Astrocyte (in vitro differentiated cells and primary cell): ENCODE results near the gene SLC35G6. TPM values are rescaled to one million over a fixed set of nuclear protein-coding genes. Genes with fewer than 3 reads are reported as not detected.
"Not testable (repeated sequence)": the region's sequence is repeated elsewhere in the genome, so short reads cannot be mapped to it uniquely, and the experiment has no call there.

Experiments used
- DNase-seq: peaks from one replicate; pipeline ENCODE4 v3.0.0-alpha.2; 2010; ENCODE audit warnings: low read depth
- FAIRE-seq: peaks from 2 replicates; lab custom pipeline; 2011; peaks lifted over from hg19 to GRCh38; lab: Jason Lieb, UNC
- H2AFZ ChIP-seq: 2 replicates; pipeline ENCODE4 v1.6.0; 2012; ENCODE audit warnings: low read depth, low read length, inconsistent platforms
- H3K27ac ChIP-seq: 2 replicates; pipeline ENCODE4 v1.5.1; 2011; ENCODE audit warnings: low read depth, low read length, inconsistent platforms
- H3K27me3 ChIP-seq: 2 replicates; pipeline ENCODE4 v1.6.0; 2011; ENCODE audit warnings: low read length, inconsistent platforms; ENCODE audit not compliant: insufficient read depth
- H3K36me3 ChIP-seq: 2 replicates; pipeline ENCODE4 v1.5.1; 2011; ENCODE audit warnings: low read length, inconsistent platforms; ENCODE audit not compliant: insufficient read depth
- H3K4me1 ChIP-seq: 2 replicates; pipeline ENCODE4 v1.5.1; 2011; ENCODE audit warnings: low read length, inconsistent platforms; ENCODE audit not compliant: insufficient read depth
- H3K4me2 ChIP-seq: 2 replicates; pipeline ENCODE4 v1.6.0; 2012; ENCODE audit warnings: low read length, inconsistent platforms
- H3K4me3 ChIP-seq: 2 replicates; pipeline ENCODE4 v1.5.1; 2011; ENCODE audit warnings: low read depth, mild to moderate bottlenecking, low read length, inconsistent platforms; ENCODE audit not compliant: insufficient read depth
- H3K79me2 ChIP-seq: 2 replicates; pipeline ENCODE4 v1.6.0; 2012; ENCODE audit warnings: mild to moderate bottlenecking, low read length, inconsistent platforms; ENCODE audit not compliant: insufficient read depth
- H3K9ac ChIP-seq: 2 replicates; pipeline ENCODE4 v1.6.0; 2012; ENCODE audit warnings: mild to moderate bottlenecking, low read length, inconsistent platforms
- H3K9me3 ChIP-seq: 2 replicates; pipeline ENCODE4 v1.5.1; 2012; ENCODE audit warnings: low read depth, mild to moderate bottlenecking, low read length, inconsistent platforms; ENCODE audit not compliant: insufficient read depth
- H4K20me1 ChIP-seq: 2 replicates; pipeline ENCODE4 v1.6.0; 2012; ENCODE audit warnings: low read length, inconsistent platforms; ENCODE audit not compliant: insufficient read depth
- H3K27ac Mint-ChIP-seq: one replicate; pipeline ENCODE4 v1.8.0; 2021; ENCODE audit warnings: mild to moderate bottlenecking, mixed read lengths; ENCODE audit not compliant: unreplicated experiment
- H3K27me3 Mint-ChIP-seq: one replicate; pipeline ENCODE4 v1.8.0; 2021; ENCODE audit warnings: low read depth, mixed read lengths; ENCODE audit not compliant: unreplicated experiment
- H3K36me3 Mint-ChIP-seq: one replicate; pipeline ENCODE4 v1.8.0; 2021; ENCODE audit warnings: low read depth, mixed read lengths; ENCODE audit not compliant: unreplicated experiment
- H3K4me1 Mint-ChIP-seq: one replicate; pipeline ENCODE4 v1.8.0; 2021; ENCODE audit warnings: low read depth, mixed read lengths; ENCODE audit not compliant: unreplicated experiment
- H3K4me3 Mint-ChIP-seq: one replicate; pipeline ENCODE4 v1.8.0; 2021; ENCODE audit warnings: mild to moderate bottlenecking, moderate library complexity, mixed read lengths; ENCODE audit not compliant: unreplicated experiment
- H3K9me3 Mint-ChIP-seq: one replicate; pipeline ENCODE4 v1.8.0; 2021; ENCODE audit warnings: mild to moderate bottlenecking, mixed read lengths; ENCODE audit not compliant: unreplicated experiment
- total RNA-seq: library from RNA; stranded (reverse); gene quantifications from 2 replicates; pipeline ENCODE4 v1.2.1, GENCODE V29; 2021
- TF ChIP-seq, protein P1 (sequence below): IDR thresholded peaks from 2 replicates; pipeline ENCODE4 v1.5.1; 2011; ENCODE audit warnings: low read depth, mild to moderate bottlenecking, inconsistent platforms, low read length, moderate library complexity; ENCODE audit not compliant: insufficient read depth

Gene SLC35G6
- total RNA-seq, 1 donor from 2014 or later = not detected

DNA sequence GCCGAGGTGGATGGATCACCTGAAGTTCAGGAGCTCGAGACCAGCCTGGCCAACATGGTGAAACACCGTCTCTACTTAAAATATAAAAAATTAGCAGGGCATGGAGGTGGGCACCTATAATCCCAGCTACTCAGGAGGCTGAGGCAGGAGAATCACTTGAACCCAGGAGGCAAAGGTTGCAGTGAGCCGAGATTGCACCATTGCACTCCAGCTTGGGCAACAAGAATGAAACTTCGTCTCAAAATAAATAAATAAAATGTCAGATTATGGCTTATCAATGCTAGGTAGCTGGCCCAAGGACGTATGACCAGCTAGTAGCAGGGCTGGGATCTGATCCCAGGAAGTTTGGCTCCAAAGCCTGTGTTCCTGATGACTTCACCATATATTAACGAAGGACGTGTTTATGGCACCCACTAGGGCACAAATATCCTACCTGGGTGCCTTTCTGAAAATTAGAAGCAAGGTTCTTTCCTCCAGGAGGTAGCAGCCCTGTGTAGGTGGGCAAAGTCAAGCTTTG, 10.7 kb upstream of the SLC35G6 start:
- not testable (repeated sequence) for H3K9me3 Mint-ChIP-seq, H3K4me1 Mint-ChIP-seq, H3K9me3 ChIP-seq, FAIRE-seq, H3K27me3 ChIP-seq, H3K4me3 Mint-ChIP-seq, H3K27ac ChIP-seq, H3K27me3 Mint-ChIP-seq, H3K4me3 ChIP-seq, H3K36me3 Mint-ChIP-seq, H3K36me3 ChIP-seq, H3K4me2 ChIP-seq, H3K4me1 ChIP-seq, H2AFZ ChIP-seq, H3K9ac ChIP-seq, DNase-seq
- peak overlapping the region; percentile 12 for H3K27ac Mint-ChIP-seq
- peaks cover 79% of the 10 kb centered on the region for H3K79me2 ChIP-seq
- peaks cover 76% of the 10 kb centered on the region for H4K20me1 ChIP-seq

DNA sequence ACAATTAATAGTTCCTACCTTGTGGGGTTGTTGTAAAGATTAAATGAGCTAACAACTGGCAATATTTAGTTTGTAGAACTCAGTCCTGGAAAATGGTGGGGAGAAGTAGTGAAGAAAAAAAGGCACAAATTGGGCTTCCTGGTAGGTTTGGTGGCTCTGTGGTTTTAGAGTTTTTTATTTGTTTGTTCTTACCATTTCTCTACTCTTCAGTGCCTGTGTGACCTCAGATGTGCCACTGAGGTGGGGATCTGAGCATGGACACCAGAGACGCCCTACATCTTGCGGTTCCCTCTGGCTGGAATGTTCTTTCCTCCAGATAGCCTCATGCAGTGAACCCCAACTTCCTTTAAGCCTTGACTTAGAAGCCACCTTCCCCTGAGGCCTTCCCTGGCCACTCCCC, 9.5 kb upstream of the SLC35G6 start:
- TF ChIP-seq, protein P1, sequence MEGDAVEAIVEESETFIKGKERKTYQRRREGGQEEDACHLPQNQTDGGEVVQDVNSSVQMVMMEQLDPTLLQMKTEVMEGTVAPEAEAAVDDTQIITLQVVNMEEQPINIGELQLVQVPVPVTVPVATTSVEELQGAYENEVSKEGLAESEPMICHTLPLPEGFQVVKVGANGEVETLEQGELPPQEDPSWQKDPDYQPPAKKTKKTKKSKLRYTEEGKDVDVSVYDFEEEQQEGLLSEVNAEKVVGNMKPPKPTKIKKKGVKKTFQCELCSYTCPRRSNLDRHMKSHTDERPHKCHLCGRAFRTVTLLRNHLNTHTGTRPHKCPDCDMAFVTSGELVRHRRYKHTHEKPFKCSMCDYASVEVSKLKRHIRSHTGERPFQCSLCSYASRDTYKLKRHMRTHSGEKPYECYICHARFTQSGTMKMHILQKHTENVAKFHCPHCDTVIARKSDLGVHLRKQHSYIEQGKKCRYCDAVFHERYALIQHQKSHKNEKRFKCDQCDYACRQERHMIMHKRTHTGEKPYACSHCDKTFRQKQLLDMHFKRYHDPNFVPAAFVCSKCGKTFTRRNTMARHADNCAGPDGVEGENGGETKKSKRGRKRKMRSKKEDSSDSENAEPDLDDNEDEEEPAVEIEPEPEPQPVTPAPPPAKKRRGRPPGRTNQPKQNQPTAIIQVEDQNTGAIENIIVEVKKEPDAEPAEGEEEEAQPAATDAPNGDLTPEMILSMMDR = no peak
- no peak overlapping the region for H3K4me2 ChIP-seq
- Mint-ChIP-seq H3K9me3 (no peaks in the 10 kb centered on the region), H3K4me1 (peaks cover 15% of the 10 kb centered on the region), H3K36me3 (peaks cover 7% of the 10 kb centered on the region), H3K27ac (no peak overlapping the region), H3K27me3 (no peaks in the 10 kb centered on the region), H3K4me3 (no peak overlapping the region)
- H3K4me3 ChIP-seq = no peak overlapping the region
- peaks cover 91% of the 10 kb centered on the region for H3K79me2 ChIP-seq
- no peak for DNase-seq
- H2AFZ ChIP-seq = no peak overlapping the region
- FAIRE-seq = no peak
- H3K9me3 ChIP-seq = no peaks in the 10 kb centered on the region
- no peak overlapping the region for H3K27ac ChIP-seq
- peaks cover 17% of the 10 kb centered on the region for H3K4me1 ChIP-seq
- no peaks in the 10 kb centered on the region for H3K36me3 ChIP-seq
- no peaks in the 10 kb centered on the region for H3K27me3 ChIP-seq
- H4K20me1 ChIP-seq = peaks cover 83% of the 10 kb centered on the region
- no peak overlapping the region for H3K9ac ChIP-seq

DNA sequence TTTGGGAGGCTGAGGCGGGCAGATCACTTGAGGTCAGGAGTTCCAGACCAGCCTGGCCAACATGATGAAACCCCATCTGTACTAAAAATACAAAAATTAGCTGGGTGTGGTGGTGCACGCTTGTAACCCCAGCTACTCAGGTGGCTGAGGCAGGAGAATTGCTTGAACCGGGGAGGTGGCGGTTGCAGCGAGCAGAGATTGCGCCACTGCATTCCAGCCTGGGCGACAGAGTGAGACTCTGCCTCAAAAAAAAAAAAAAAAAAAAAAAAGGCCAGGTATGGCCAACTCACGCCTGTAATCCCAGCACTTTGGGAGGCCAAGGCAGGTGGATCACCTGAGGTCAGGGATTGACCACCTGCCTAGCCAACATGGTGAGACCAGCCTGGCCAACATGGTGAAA, 6.5 kb upstream of the SLC35G6 start:
- H3K27me3 Mint-ChIP-seq, H3K27me3 ChIP-seq, H3K9ac ChIP-seq, H3K27ac Mint-ChIP-seq, H3K4me3 ChIP-seq, H3K4me3 Mint-ChIP-seq, H3K36me3 Mint-ChIP-seq, H3K27ac ChIP-seq, H3K4me2 ChIP-seq, H3K36me3 ChIP-seq, H3K9me3 Mint-ChIP-seq, DNase-seq, H3K9me3 ChIP-seq, FAIRE-seq, H2AFZ ChIP-seq: not testable (repeated sequence)
- H3K4me1 Mint-ChIP-seq = peaks cover 26% of the 10 kb centered on the region
- peaks cover 93% of the 10 kb centered on the region for H3K79me2 ChIP-seq
- peaks cover 83% of the 10 kb centered on the region for H4K20me1 ChIP-seq
- peaks cover 33% of the 10 kb centered on the region for H3K4me1 ChIP-seq
